Esophagus squamous epithelium (tissue), 4 donors: Measurements from ENCODE around the gene IP6K3.

ENCODE experiments used
- POLR2A ChIP-seq, 4 donors: fragments of 450-650 bp; IDR thresholded peaks; one replicate each; pipeline ENCODE4 v1.6.1; 2017; ENCODE audit warnings: antibody characterized with exemption in 4 of 4, mild to moderate bottlenecking in 4 of 4, moderate library complexity in 3 of 4
- TF ChIP-seq, protein P1 (sequence below), 6 experiments: fragments of 450-650 bp in 4 of 6; fragments of 200-600 bp in 2 of 6; sonication (generic) in 2 of 6; IDR thresholded peaks; one replicate each; pipeline ENCODE4 v1.5.1; 2016 to 2019; ENCODE audit warnings: antibody characterized with exemption in 6 of 6, mild to moderate bottlenecking in 4 of 6, moderate library complexity in 4 of 6

DNA sequence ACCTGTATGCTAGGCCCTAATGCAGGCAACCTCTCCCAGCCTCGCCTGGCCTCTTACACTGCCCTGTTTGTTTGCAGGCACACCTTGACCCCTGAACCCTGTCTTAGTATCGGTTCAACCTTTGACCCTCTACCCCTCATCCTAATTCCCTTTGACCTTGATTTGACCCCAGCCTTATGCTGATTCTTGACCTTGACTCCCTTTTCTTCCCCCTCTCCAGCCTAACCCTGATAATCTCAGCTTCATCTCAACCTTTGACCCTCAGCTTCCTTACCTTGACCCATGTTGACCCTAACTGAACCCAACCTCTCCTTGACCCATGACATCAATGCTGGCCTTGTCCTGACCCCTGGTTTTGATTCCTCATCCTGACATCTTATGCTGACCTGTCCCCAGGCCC lies 69.0 kb downstream of the IP6K3 start:
- TF ChIP-seq POLR2A (IDR thresholded peaks at IDR 0.05), result no peak
- TF ChIP-seq, protein P1, sequence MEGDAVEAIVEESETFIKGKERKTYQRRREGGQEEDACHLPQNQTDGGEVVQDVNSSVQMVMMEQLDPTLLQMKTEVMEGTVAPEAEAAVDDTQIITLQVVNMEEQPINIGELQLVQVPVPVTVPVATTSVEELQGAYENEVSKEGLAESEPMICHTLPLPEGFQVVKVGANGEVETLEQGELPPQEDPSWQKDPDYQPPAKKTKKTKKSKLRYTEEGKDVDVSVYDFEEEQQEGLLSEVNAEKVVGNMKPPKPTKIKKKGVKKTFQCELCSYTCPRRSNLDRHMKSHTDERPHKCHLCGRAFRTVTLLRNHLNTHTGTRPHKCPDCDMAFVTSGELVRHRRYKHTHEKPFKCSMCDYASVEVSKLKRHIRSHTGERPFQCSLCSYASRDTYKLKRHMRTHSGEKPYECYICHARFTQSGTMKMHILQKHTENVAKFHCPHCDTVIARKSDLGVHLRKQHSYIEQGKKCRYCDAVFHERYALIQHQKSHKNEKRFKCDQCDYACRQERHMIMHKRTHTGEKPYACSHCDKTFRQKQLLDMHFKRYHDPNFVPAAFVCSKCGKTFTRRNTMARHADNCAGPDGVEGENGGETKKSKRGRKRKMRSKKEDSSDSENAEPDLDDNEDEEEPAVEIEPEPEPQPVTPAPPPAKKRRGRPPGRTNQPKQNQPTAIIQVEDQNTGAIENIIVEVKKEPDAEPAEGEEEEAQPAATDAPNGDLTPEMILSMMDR (IDR thresholded peaks at IDR 0.05), result no peak
